ENCODE data around the gene G6PC2. TPM values are rescaled to one million over a fixed set of nuclear protein-coding genes. Genes with fewer than 3 reads are reported as not detected.

The G6PC2 gene
- total RNA-seq, 1 donor from 2014 or later: not detected

GRCh38 chr2:168944065-168944464 lies 43.0 kb downstream of the G6PC2 start:
- TF ChIP-seq CTCF (IDR thresholded peaks at IDR 0.05): no peak
- H3K27ac Mint-ChIP-seq (ENCODE audit: unreplicated experiment): no peak overlapping the region
- H3K36me3 Mint-ChIP-seq (ENCODE audit: unreplicated experiment): no peaks in the 10 kb centered on the region
- no peaks in the 10 kb centered on the region for H3K9me3 Mint-ChIP-seq (ENCODE audit: unreplicated experiment)
- H3K4me3 Mint-ChIP-seq (ENCODE audit: unreplicated experiment): no peak overlapping the region
- no peaks in the 10 kb centered on the region for H3K4me1 Mint-ChIP-seq (ENCODE audit: unreplicated experiment)
- peaks cover 30% of the 10 kb centered on the region for H3K27me3 Mint-ChIP-seq (ENCODE audit: unreplicated experiment)
- DNase-seq (ENCODE audit: extremely low spot score, unreplicated experiment): no peak

GRCh38 chr2:168945508-168945907 lies 44.4 kb downstream of the G6PC2 start:
- no peaks in the 10 kb centered on the region for H3K9me3 Mint-ChIP-seq (ENCODE audit: unreplicated experiment)
- H3K4me3 Mint-ChIP-seq (ENCODE audit: unreplicated experiment): no peak overlapping the region
- H3K27me3 Mint-ChIP-seq (ENCODE audit: unreplicated experiment): peaks cover 31% of the 10 kb centered on the region
- no peaks in the 10 kb centered on the region for H3K36me3 Mint-ChIP-seq (ENCODE audit: unreplicated experiment)
- H3K27ac Mint-ChIP-seq (ENCODE audit: unreplicated experiment): no peak overlapping the region
- DNase-seq (ENCODE audit: extremely low spot score, unreplicated experiment): no peak
- TF ChIP-seq CTCF (IDR thresholded peaks at IDR 0.05): no peak
- no peaks in the 10 kb centered on the region for H3K4me1 Mint-ChIP-seq (ENCODE audit: unreplicated experiment)

- Mint-ChIP-seq H3K27ac (ENCODE audit: unreplicated experiment) (no peak overlapping the region), H3K4me3 (ENCODE audit: unreplicated experiment) (no peak overlapping the region), H3K36me3 (ENCODE audit: unreplicated experiment) (no peaks in the 10 kb centered on the region), H3K9me3 (ENCODE audit: unreplicated experiment) (peaks cover 13% of the 10 kb centered on the region), H3K27me3 (ENCODE audit: unreplicated experiment) (peaks cover 42% of the 10 kb centered on the region), H3K4me1 (ENCODE audit: unreplicated experiment) (no peaks in the 10 kb centered on the region)
- no peak for DNase-seq (ENCODE audit: extremely low spot score, unreplicated experiment)
- TF ChIP-seq CTCF (IDR thresholded peaks at IDR 0.05): peak; percentile 57
These were observed 47.6 kb downstream of the G6PC2 start for GRCh38 chr2:168948621-168949212.

DNA sequence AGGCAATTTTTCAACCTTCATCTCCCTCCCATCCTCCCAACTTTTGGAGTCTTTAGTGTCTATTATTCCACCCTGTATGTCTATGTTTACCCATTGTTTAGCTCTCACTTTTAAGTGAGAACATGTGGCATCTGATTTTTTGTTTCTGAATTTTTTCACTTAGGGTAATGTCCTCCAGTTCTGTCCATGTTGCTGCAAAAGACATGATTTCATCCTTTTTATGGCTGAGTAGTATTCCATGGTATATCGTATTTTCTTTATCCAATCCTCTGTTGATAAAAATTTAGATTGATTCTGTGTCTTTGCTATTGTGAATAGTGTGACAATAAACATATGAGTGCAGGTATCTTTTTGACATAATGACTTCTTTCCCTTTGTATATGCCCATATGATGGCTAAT lies 48.2 kb downstream of the G6PC2 start:
- no peak for TF ChIP-seq CTCF (IDR thresholded peaks at IDR 0.05)
- H3K4me3 Mint-ChIP-seq (ENCODE audit: unreplicated experiment): no peak overlapping the region
- peaks cover 16% of the 10 kb centered on the region for H3K9me3 Mint-ChIP-seq (ENCODE audit: unreplicated experiment)
- peaks cover 3% of the 10 kb centered on the region for H3K36me3 Mint-ChIP-seq (ENCODE audit: unreplicated experiment)
- peaks cover 40% of the 10 kb centered on the region for H3K27me3 Mint-ChIP-seq (ENCODE audit: unreplicated experiment)
- no peak for DNase-seq (ENCODE audit: extremely low spot score, unreplicated experiment)
- H3K4me1 Mint-ChIP-seq (ENCODE audit: unreplicated experiment): no peaks in the 10 kb centered on the region
- H3K27ac Mint-ChIP-seq (ENCODE audit: unreplicated experiment): no peak overlapping the region

DNA sequence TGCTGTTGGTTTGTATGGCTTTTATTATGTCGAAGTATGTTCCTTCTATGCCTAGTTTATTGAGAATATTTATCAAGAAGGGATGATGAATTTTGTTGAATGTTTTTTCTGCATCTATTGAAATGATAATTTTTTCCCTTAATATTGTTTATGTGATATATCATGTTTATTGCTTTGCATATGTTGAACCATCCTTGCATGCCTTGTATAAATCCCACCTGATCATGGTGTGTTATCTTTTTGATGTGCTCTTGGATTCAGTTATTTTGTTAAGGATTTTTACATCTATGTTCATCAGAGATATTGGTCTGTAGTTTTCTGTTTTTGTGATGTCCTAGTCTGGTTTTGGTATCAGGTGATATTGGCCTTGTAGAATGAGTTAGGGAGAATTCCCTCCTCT lies 50.8 kb downstream of the G6PC2 start:
- no peak for TF ChIP-seq CTCF (IDR thresholded peaks at IDR 0.05)
- Mint-ChIP-seq H3K9me3 (ENCODE audit: unreplicated experiment) (peaks cover 18% of the 10 kb centered on the region), H3K27me3 (ENCODE audit: unreplicated experiment) (peaks cover 42% of the 10 kb centered on the region), H3K36me3 (ENCODE audit: unreplicated experiment) (peaks cover 5% of the 10 kb centered on the region), H3K4me3 (ENCODE audit: unreplicated experiment) (no peak overlapping the region), H3K27ac (ENCODE audit: unreplicated experiment) (no peak overlapping the region), H3K4me1 (ENCODE audit: unreplicated experiment) (no peaks in the 10 kb centered on the region)
- no peak for DNase-seq (ENCODE audit: extremely low spot score, unreplicated experiment)
